Amniotic epithelial cell (primary cell): Measurements from ENCODE around the gene DEFB108B.
"Not testable (repeated sequence)": the region's sequence is repeated elsewhere in the genome, so short reads cannot be mapped to it uniquely, and the experiment has no call there.

ENCODE experiments used
- DNase-seq: peaks from one replicate; pipeline ENCODE4 v3.0.0-alpha.2; 2010; ENCODE audit warnings: low read depth

The DEFB108B gene

DNA sequence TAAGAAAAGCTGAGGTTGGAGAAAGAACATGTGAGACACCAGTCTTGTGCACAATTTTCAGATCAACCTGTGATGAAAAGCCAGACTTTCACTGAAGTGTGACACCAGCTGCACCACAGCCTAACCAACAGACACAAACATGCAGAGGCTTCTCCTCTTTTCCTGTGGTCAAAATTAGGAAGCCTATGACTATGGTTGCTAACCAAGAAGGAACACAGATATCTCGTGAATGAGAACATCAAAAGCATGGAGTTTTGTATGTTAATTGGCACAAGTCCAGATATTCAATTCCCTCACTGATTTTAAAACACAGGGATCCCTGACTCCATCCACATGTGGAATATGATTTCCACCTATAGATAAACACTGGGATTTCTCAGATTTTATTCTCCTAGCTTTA lies 11.5 kb upstream of the DEFB108B start:
- not testable (repeated sequence) for DNase-seq

GRCh38 chr11:71829247-71829646 lies 3.8 kb upstream of the DEFB108B start:
- not testable (repeated sequence) for DNase-seq

GRCh38 chr11:71829686-71830085 lies 3.3 kb upstream of the DEFB108B start:
- DNase-seq, result not testable (repeated sequence)

GRCh38 chr11:71842720-71843119 lies 9.7 kb downstream of the DEFB108B start:
- DNase-seq, result not testable (repeated sequence)

DNA sequence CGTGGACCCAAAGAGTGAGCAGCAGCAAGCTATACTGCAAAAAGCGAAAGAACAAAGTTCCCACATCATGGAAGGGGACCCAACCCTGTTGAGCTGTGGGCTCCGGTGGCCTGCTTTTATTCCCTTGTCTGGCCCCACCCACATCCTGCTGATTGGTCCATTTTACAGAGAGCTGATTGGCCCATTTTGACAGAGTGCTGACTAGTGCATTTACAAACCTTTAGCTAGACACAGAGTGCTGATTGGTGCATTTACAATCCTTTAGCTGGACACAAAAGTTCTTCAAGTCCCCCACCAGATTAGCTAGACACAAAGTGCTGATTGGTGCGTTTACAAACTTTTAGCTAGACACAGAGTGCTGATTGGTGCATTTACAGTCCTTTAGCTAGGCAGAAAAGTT lies 10.4 kb downstream of the DEFB108B start:
- not testable (repeated sequence) for DNase-seq

GRCh38 chr11:71843858-71844257 lies 10.9 kb downstream of the DEFB108B start:
- DNase-seq, result no peak

GRCh38 chr11:71853895-71854294 lies 20.9 kb downstream of the DEFB108B start:
- DNase-seq, result not testable (repeated sequence)

DNA sequence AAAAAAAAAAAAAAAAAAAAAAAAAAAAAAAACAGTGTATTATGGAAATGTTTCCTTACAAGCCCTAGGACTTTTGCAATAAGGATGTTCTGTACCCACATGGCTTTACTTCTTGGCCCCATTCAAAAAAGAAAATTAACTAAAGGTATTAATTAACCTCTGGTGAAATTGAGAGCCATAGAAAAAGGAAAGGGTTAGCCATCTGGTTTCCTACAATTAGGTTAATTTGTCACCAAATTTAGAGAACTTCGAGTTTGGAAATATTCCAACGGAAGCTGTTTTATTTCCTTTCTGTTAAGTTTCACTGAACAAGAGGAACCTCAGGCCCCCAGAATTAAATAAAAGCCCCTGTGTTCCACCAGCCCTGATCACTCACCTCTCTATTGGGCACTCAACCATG lies 22.9 kb downstream of the DEFB108B start:
- DNase-seq, result not testable (repeated sequence)

GRCh38 chr11:71860835-71861234 lies 27.8 kb downstream of the DEFB108B start:
- DNase-seq, result not testable (repeated sequence)

DNA sequence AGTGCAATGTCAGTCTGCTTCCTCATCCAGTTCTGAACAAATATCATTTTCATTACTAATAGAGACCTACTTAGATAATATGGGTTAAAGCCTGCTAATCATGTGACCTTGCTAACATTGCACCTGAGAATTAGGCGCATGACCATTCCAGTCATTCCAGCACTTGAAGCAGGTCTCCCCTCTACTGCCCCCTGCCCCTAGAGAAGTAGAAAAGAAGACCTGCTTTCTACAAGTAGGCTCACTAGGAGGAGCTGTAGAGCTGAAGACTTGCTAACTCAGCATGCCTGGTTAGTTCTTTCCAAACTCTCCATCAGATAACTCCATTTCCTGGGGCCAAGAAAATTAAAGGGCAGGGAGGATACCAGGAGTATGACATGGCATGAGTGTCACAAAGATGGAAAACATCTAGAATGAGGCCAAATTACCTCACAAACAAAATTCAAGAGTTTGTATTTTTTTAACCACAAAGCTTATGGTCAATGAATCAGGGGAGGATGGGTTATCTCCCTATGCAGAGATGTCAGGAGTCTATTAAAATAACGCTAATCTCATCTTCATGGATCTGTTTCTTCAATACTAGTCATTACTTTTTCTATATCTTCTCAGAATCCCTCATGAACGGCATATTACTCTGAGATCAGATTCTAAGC lies 31.1 kb downstream of the DEFB108B start:
- DNase-seq, result peak; percentile 74

DNA sequence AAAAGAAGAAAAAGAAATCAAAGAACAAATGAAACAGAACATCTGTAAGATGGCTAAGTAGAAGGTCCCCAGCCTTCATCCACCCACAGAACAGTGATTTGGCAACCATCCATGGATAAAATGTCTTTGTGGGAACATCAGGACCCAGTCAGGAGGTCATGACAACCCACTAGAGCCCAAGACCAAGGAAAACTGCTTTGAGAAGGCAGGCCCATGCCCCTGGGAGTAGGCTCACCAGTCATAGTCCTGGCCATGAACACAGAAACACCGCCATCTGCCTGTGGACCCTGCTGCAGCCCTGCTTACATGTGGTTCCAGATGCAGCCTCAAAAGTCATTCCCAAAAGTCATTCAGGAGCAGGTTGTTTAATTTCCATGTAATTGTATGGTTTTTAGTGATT lies 34.2 kb downstream of the DEFB108B start:
- not testable (repeated sequence) for DNase-seq

GRCh38 chr11:71869931-71870330 lies 36.9 kb downstream of the DEFB108B start:
- DNase-seq, result not testable (repeated sequence)

GRCh38 chr11:71870661-71871060 lies 37.7 kb downstream of the DEFB108B start:
- not testable (repeated sequence) for DNase-seq

GRCh38 chr11:71876262-71876661 lies 43.3 kb downstream of the DEFB108B start:
- DNase-seq, result peak; percentile 28

GRCh38 chr11:71878059-71878458 lies 45.1 kb downstream of the DEFB108B start, which contains the start of gene DEFB131B:
TSS of gene DEFB131B (plus strand) at chr11:71878453. CDS start at chr11:71878453, 0 bp downstream.
- DNase-seq, result not testable (repeated sequence)

GRCh38 chr11:71885806-71886205 lies 52.8 kb downstream of the DEFB108B start:
- not testable (repeated sequence) for DNase-seq
